K562 (cell line): Measurements from ENCODE around the gene ZGLP1. TPM values are rescaled to one million over a fixed set of nuclear protein-coding genes. Genes with fewer than 3 reads are reported as not detected.

Source experiments
- CCNT2 ChIP-seq: IDR thresholded peaks from 2 replicates; pipeline ENCODE4 v1.6.1; 2011; ENCODE audit warnings: borderline replicate concordance, low read depth, mild to moderate bottlenecking, moderate library complexity, mixed read lengths, low read length; ENCODE audit not compliant: insufficient read length; ENCODE audit errors: extremely low read depth
- IFI16 ChIP-seq: fragments of 250-450 bp; sonication (Bioruptor Pico); IDR thresholded peaks from 2 replicates; pipeline ENCODE4 v2.1.2; 2022; ENCODE audit warnings: mild to moderate bottlenecking, inconsistent platforms
- POLR2G ChIP-seq: fragments of 200-400 bp; formaldehyde crosslinking; IDR thresholded peaks from 2 replicates; pipeline ENCODE4 v1.6.1; 2017; ENCODE audit warnings: low read depth, mild to moderate bottlenecking, antibody characterized with exemption, low read length, moderate library complexity
- ZNF143 ChIP-seq: sonication (generic); formaldehyde crosslinking; IDR thresholded peaks from 2 replicates; pipeline ENCODE4 v1.9.0; 2022; ENCODE audit warnings: mild to moderate bottlenecking, missing genetic modification reagents
- ZNF274 ChIP-seq: IDR thresholded peaks from 2 replicates; pipeline ENCODE4 v1.6.1; 2011; ENCODE audit warnings: low read depth, mild to moderate bottlenecking, low read length, moderate library complexity, borderline replicate concordance
- ZNF77 ChIP-seq: fragments of 250-450 bp; sonication (Bioruptor Pico); IDR thresholded peaks from 2 replicates; pipeline ENCODE4 v1.5.0; 2020
- polyA plus RNA-seq, 8 experiments: library from polyadenylated mRNA; depleted of rRNA in 4 of 8; stranded (reverse) in 5 of 8; unstranded in 3 of 8; fragments of >200 nt; fragmentation: Nextera tagmentation in 2 of 8; fragmentation: Illumina TruSeq in 1 of 8; extraction: Ambion mirVana in 2 of 8; extraction: Trizol in 1 of 8; gene quantifications; 2 replicates each; pipeline versions ENCODE4 v1.2.1 to v1.2.3, GENCODE V29; 2011 to 2014; ENCODE audit warnings: inconsistent platforms in 1 of 8, missing spikeins in 1 of 8
- total RNA-seq, 7 experiments: library from RNA; depleted of rRNA in 6 of 7; stranded (reverse); fragments of >200 nt in 6 of 7; fragmentation: Illumina TruSeq in 2 of 7; extraction: Trizol in 2 of 7; gene quantifications; 2 replicates each; pipeline versions ENCODE4 v1.2.1 to v1.2.3, GENCODE V29; 2011 to 2021; ENCODE audit warnings: low replicate concordance in 1 of 7
- TF ChIP-seq, protein P1 (sequence below): fragments of 450-650 bp; formaldehyde crosslinking; IDR thresholded peaks from 2 replicates; pipeline ENCODE4 v1.4.0; 2020; ENCODE audit warnings: mild to moderate bottlenecking, moderate library complexity
- TF ChIP-seq, protein P2 (sequence below), 2 experiments: fragments of 150-350 bp in 1 of 2; IDR thresholded peaks; 2 replicates each; pipeline ENCODE4 v1.6.1; 2012 to 2016; ENCODE audit warnings: low read depth in 2 of 2, low read length in 2 of 2, mild to moderate bottlenecking in 1 of 2, moderate library complexity in 1 of 2
- TF ChIP-seq, protein P3 (sequence below): sonication (generic); formaldehyde crosslinking; IDR thresholded peaks from 2 replicates; pipeline ENCODE4 v1.8.0; 2022; ENCODE audit warnings: mild to moderate bottlenecking, low read depth, missing genetic modification reagents

The ZGLP1 gene
- total and polyA plus RNA-seq, 9 of the 15 experiments (the other 6 are each of a cell fraction or from before 2014, with no cell fraction given) = 0.24 to 4.5 (median 2.2) TPM

DNA sequence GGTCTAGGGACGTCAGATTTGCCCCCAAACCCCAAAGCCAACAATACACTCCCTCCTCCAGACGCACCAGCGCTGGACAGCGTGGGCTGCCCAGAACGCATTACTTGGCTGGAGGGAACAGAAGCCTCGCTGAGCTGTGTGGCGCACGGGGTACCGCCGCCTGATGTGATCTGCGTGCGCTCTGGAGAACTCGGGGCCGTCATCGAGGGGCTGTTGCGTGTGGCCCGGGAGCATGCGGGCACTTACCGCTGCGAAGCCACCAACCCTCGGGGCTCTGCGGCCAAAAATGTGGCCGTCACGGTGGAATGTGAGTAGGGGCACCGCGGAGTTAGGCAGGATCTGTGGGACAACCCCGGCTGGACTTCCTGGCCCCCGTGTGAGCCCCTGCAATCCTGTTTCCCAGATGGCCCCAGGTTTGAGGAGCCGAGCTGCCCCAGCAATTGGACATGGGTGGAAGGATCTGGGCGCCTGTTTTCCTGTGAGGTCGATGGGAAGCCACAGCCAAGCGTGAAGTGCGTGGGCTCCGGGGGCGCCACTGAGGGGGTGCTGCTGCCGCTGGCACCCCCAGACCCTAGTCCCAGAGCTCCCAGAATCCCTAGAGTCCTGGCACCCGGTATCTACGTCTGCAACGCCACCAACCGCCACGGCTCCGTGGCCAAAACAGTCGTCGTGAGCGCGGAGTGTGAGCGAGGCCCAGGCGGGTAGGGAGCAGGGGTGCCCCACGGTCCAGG, 15.8 kb downstream of the ZGLP1 start (continued):
- TF ChIP-seq POLR2G = peak; percentile 63
- no peak for TF ChIP-seq IFI16 (CRISPR knock-in tag)
- TF ChIP-seq, protein P1, sequence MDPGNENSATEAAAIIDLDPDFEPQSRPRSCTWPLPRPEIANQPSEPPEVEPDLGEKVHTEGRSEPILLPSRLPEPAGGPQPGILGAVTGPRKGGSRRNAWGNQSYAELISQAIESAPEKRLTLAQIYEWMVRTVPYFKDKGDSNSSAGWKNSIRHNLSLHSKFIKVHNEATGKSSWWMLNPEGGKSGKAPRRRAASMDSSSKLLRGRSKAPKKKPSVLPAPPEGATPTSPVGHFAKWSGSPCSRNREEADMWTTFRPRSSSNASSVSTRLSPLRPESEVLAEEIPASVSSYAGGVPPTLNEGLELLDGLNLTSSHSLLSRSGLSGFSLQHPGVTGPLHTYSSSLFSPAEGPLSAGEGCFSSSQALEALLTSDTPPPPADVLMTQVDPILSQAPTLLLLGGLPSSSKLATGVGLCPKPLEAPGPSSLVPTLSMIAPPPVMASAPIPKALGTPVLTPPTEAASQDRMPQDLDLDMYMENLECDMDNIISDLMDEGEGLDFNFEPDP (CRISPR knock-in tag) = 0 out of 2 replicates have a peak, but pooled peaks have one; percentile 56
- TF ChIP-seq, protein P2, sequence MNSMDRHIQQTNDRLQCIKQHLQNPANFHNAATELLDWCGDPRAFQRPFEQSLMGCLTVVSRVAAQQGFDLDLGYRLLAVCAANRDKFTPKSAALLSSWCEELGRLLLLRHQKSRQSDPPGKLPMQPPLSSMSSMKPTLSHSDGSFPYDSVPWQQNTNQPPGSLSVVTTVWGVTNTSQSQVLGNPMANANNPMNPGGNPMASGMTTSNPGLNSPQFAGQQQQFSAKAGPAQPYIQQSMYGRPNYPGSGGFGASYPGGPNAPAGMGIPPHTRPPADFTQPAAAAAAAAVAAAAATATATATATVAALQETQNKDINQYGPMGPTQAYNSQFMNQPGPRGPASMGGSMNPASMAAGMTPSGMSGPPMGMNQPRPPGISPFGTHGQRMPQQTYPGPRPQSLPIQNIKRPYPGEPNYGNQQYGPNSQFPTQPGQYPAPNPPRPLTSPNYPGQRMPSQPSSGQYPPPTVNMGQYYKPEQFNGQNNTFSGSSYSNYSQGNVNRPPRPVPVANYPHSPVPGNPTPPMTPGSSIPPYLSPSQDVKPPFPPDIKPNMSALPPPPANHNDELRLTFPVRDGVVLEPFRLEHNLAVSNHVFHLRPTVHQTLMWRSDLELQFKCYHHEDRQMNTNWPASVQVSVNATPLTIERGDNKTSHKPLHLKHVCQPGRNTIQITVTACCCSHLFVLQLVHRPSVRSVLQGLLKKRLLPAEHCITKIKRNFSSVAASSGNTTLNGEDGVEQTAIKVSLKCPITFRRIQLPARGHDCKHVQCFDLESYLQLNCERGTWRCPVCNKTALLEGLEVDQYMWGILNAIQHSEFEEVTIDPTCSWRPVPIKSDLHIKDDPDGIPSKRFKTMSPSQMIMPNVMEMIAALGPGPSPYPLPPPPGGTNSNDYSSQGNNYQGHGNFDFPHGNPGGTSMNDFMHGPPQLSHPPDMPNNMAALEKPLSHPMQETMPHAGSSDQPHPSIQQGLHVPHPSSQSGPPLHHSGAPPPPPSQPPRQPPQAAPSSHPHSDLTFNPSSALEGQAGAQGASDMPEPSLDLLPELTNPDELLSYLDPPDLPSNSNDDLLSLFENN (IDR thresholded peaks at IDR 0.05; ENCODE audit: low read depth in 2 of 2, low read length in 2 of 2) = no peak
- TF ChIP-seq, protein P3, sequence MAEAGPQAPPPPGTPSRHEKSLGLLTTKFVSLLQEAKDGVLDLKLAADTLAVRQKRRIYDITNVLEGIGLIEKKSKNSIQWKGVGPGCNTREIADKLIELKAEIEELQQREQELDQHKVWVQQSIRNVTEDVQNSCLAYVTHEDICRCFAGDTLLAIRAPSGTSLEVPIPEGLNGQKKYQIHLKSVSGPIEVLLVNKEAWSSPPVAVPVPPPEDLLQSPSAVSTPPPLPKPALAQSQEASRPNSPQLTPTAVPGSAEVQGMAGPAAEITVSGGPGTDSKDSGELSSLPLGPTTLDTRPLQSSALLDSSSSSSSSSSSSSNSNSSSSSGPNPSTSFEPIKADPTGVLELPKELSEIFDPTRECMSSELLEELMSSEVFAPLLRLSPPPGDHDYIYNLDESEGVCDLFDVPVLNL = 0 out of 2 replicates have a peak, but pooled peaks have one; percentile 19
- TF ChIP-seq CCNT2 = peak; percentile 28
- TF ChIP-seq ZNF77 (CRISPR knock-in tag) = no peak
- 0 out of 2 replicates have a peak, but pooled peaks have one; percentile 16 for TF ChIP-seq ZNF274
- no peak for TF ChIP-seq ZNF143 (CRISPR knock-in tag)
